GM12878 (cell line): Measurements from ENCODE around the gene ADISSP. TPM values are rescaled to one million over a fixed set of nuclear protein-coding genes. Genes with fewer than 3 reads are reported as not detected.

Source experiments
- ATAC-seq: fragments of 200-7000 bp; cut with Tn5 transposase; 3 replicates; pipeline ENCODE4 v1.9.1; 2020; ENCODE audit warnings: mild to moderate bottlenecking, moderate library complexity
- BruUV-seq: library from RNA; stranded (reverse); fragments of 400-500 nt; replicated peaks from 2 replicates; lab custom pipeline; 2021; lab: Mats Ljungman, UMichigan
- CTCF ChIA-PET: fragments of 300-600 bp; sonication (Branson Sonifier 250); formaldehyde crosslinking; extraction: SDS; loops from one replicate; lab custom pipeline; 2021; ENCODE audit warnings: inconsistent platforms; lab: Yijun Ruan, JAX
- POLR2A ChIA-PET: fragments of 350-600 bp; formaldehyde crosslinking; extraction: SDS; loops from one replicate; lab custom pipeline; 2021; ENCODE audit warnings: inconsistent platforms; lab: Charles Lee
- RAD21 ChIA-PET: fragments of 300-600 bp; sonication (Branson Sonifier 250); formaldehyde crosslinking; loops from one replicate; lab custom pipeline; 2023; ENCODE audit warnings: antibody characterized with exemption; ENCODE audit not compliant: unreplicated experiment; lab: Charles Lee
- SMC1A ChIA-PET: fragments of 300-600 bp; sonication (Branson Sonifier 250); formaldehyde crosslinking; loops from one replicate; lab custom pipeline; 2023; ENCODE audit not compliant: unreplicated experiment, uncharacterized antibody; lab: Charles Lee
- DNase-seq: peaks from one replicate; pipeline ENCODE4 v3.0.0-alpha.2; 2011; ENCODE audit warnings: low read depth, low spot score
- FAIRE-seq: peaks from 3 replicates; lab custom pipeline; 2011; peaks lifted over from hg19 to GRCh38; lab: Jason Lieb, UNC
- H2AFZ ChIP-seq: 2 replicates; pipeline ENCODE4 v1.6.0; 2011; ENCODE audit warnings: low read depth, low read length, control low read depth; ENCODE audit not compliant: control insufficient read depth
- H3K27ac ChIP-seq: 2 replicates; pipeline ENCODE4 v1.5.1; 2011; ENCODE audit warnings: control low read depth; ENCODE audit not compliant: control insufficient read depth, insufficient read depth
- H3K27me3 ChIP-seq, 2 experiments: replicated peaks in 1 of 2; 2 replicates each; pipeline versions ENCODE4 v1.6.0 to v1.6.1; 2011; ENCODE audit warnings: low read length in 1 of 2; ENCODE audit not compliant: control insufficient read depth in 2 of 2, insufficient read depth in 2 of 2
- H3K36me3 ChIP-seq, 2 experiments: 2 replicates each; pipeline ENCODE4 v1.5.1; 2011; ENCODE audit warnings: low read length in 1 of 2; ENCODE audit not compliant: control insufficient read depth in 2 of 2, insufficient read depth in 2 of 2
- H3K4me1 ChIP-seq: 2 replicates; pipeline ENCODE4 v1.6.1; 2011; ENCODE audit warnings: mild to moderate bottlenecking, low read length, moderate library complexity, mixed read lengths; ENCODE audit not compliant: control insufficient read depth, insufficient read depth
- H3K4me2 ChIP-seq: 2 replicates; pipeline ENCODE4 v1.6.0; 2011; ENCODE audit warnings: control low read depth; ENCODE audit not compliant: control insufficient read depth, insufficient read depth
- H3K4me3 ChIP-seq: fragments of 200-600 bp; sonication (generic); 2 replicates; pipeline ENCODE4 v1.5.1; 2016
- H3K79me2 ChIP-seq: 2 replicates; pipeline ENCODE4 v1.6.0; 2011; ENCODE audit warnings: low read length; ENCODE audit not compliant: control insufficient read depth, insufficient read depth
- H3K9ac ChIP-seq: 2 replicates; pipeline ENCODE4 v1.8.0; 2011; ENCODE audit warnings: low read length, control low read depth, mixed read lengths; ENCODE audit not compliant: control insufficient read depth, insufficient read depth
- H3K9me3 ChIP-seq: replicated peaks from 3 replicates; pipeline ENCODE4 v1.5.1; 2011; ENCODE audit warnings: mild to moderate bottlenecking, low read length; ENCODE audit not compliant: control insufficient read depth, insufficient read depth
- H4K20me1 ChIP-seq: 2 replicates; pipeline ENCODE4 v1.6.0; 2011; ENCODE audit not compliant: control insufficient read depth, insufficient read depth
- BHLHE40 ChIP-seq, 2 experiments: fragments of 450-650 bp in 1 of 2; IDR thresholded peaks; 2 replicates each; pipeline ENCODE4 v1.6.1; 2011 to 2017; ENCODE audit warnings: low read depth in 2 of 2, borderline replicate concordance in 1 of 2, improper control_type of control experiment in 1 of 2, low read length in 1 of 2, mild to moderate bottlenecking in 1 of 2
- WGBS: methylation state at CpG from one replicate; pipeline ENCODE4 v1.1.6; 2016; ENCODE audit warnings: low lambda C conversion rate; ENCODE audit not compliant: insufficient replicate concordance, insufficient coverage; ENCODE audit errors: missing lambda C conversion rate; 5-methylcytosine and 5-hydroxymethylcytosine counted together
- in situ Hi-C: fragments of 300-500 bp; cut with MboI; formaldehyde crosslinking; loops from 9 replicates; pipeline ENCODE4 v1.14.3; 2018; ENCODE audit warnings: mixed read lengths
- intact Hi-C: fragments of 100-400 bp; cut with micrococcal nuclease; formaldehyde crosslinking; loops from one replicate; pipeline ENCODE4 v1.14.2; 2022; ENCODE audit not compliant: unreplicated experiment
- polyA plus RNA-seq, 11 experiments: library from polyadenylated mRNA; depleted of rRNA in 4 of 11; unstranded in 6 of 11; stranded (reverse) in 5 of 11; fragments of >200 nt; fragmentation: Nextera tagmentation in 4 of 11; fragmentation: Illumina TruSeq in 1 of 11; extraction: Ambion mirVana in 4 of 11; extraction: Trizol in 1 of 11; gene quantifications; 1 replicate in 1 of 11; 2 replicates in 10 of 11; pipeline versions ENCODE4 v1.2.1 to v1.2.3, GENCODE V29; 2011 to 2016; ENCODE audit warnings: inconsistent platforms in 2 of 11, missing spikeins in 2 of 11, low read depth in 1 of 11
- total RNA-seq, 4 experiments: library from RNA; depleted of rRNA in 3 of 4; stranded (reverse); fragments of >200 nt in 3 of 4; fragmentation: Illumina TruSeq in 1 of 4; extraction: Trizol in 1 of 4; gene quantifications; 2 replicates each; pipeline versions ENCODE4 v1.2.1 to v1.2.3, GENCODE V29; 2013 to 2021
- TF ChIP-seq, protein P1 (sequence below): fragments of 450-650 bp; IDR thresholded peaks from 2 replicates; pipeline ENCODE4 v1.6.1; 2017; ENCODE audit warnings: mild to moderate bottlenecking

ADISSP gene
- total and polyA plus RNA-seq, 10 of the 15 experiments (the other 5 are each of a cell fraction or from before 2014, with no cell fraction given) = 0.80 to 96.3 (median 38.6) TPM

- 0 out of 3 replicates have a peak, but pooled peaks have one; percentile 12 for ATAC-seq
Observed at GRCh38 chr20:3813848-3814581, 46.5 kb upstream of the ADISSP start.

More at GRCh38 chr20:3813848-3814581, 46.5 kb upstream of the ADISSP start:
- DNase-seq = no peak
- Histone ChIP-seq H3K36me3 (no peaks in the 10 kb centered on the region), H2AFZ (no peak overlapping the region), H3K9ac (no peak overlapping the region), H4K20me1 (no peaks in the 10 kb centered on the region), H3K4me2 (no peak overlapping the region), H3K9me3 (no peaks in the 10 kb centered on the region), H3K27ac (no peak overlapping the region), H3K79me2 (no peaks in the 10 kb centered on the region), H3K4me1 (peaks cover 9% of the 10 kb centered on the region), H3K4me3 (no peak overlapping the region), H3K27me3 (no peaks in the 10 kb centered on the region)
- ChIA-PET POLR2A (no interaction called here), SMC1A (interaction anchor here (0.6 to 2.0 kb wide), 5 partner anchors 14 to 258 kb away, joined by 3 to 6 read pairs (median 3); no protein-coding TSS in a partner anchor), RAD21 (interaction anchor here (1.0 to 1.2 kb wide), 2 partner anchors 14 to 26 kb away, joined by 4 to 5 read pairs; no protein-coding TSS in a partner anchor), CTCF (interaction anchor here (0.6 to 2.1 kb wide), 4 partner anchors 27 to 98 kb away, joined by 3 to 7 read pairs (median 3); partner anchors contain the start of gene ADISSP)
- TF ChIP-seq, protein P1, sequence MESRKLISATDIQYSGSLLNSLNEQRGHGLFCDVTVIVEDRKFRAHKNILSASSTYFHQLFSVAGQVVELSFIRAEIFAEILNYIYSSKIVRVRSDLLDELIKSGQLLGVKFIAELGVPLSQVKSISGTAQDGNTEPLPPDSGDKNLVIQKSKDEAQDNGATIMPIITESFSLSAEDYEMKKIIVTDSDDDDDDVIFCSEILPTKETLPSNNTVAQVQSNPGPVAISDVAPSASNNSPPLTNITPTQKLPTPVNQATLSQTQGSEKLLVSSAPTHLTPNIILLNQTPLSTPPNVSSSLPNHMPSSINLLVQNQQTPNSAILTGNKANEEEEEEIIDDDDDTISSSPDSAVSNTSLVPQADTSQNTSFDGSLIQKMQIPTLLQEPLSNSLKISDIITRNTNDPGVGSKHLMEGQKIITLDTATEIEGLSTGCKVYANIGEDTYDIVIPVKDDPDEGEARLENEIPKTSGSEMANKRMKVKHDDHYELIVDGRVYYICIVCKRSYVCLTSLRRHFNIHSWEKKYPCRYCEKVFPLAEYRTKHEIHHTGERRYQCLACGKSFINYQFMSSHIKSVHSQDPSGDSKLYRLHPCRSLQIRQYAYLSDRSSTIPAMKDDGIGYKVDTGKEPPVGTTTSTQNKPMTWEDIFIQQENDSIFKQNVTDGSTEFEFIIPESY = no peak
- peak; percentile 21 to 80; a peak in 2 of 4 replicates for TF ChIP-seq BHLHE40 (IDR thresholded peaks at IDR 0.05; ENCODE audit: borderline replicate concordance in 1 of 2, low read depth in 2 of 2, low read length in 1 of 2)
- FAIRE-seq = no peak
- no TSS peak for BruUV-seq
- intact Hi-C loops = no loop called here
- in situ Hi-C loops = no loop called here
- WGBS = 74% methylated on average over 12 of the region's 12 CpGs
